Umbilical cord (tissue), 2 donors: Measurements from ENCODE around the gene ASCC3. TPM values are rescaled to one million over a fixed set of nuclear protein-coding genes. Genes with fewer than 3 reads are reported as not detected.
"Not testable (repeated sequence)": the region's sequence is repeated elsewhere in the genome, so short reads cannot be mapped to it uniquely, and the experiment has no call there.

Source experiments
- DNase-seq: peaks from one replicate; pipeline ENCODE4 v3.0.0-alpha.2; 2015; ENCODE audit warnings: low spot score
- total RNA-seq: library from RNA; depleted of rRNA; stranded (reverse); fragments of >200 nt; gene quantifications from one replicate; pipeline ENCODE4 v1.2.3, GENCODE V29; 2014; ENCODE audit warnings: low replicate concordance; ENCODE audit not compliant: insufficient read depth

The ASCC3 gene
- total RNA-seq, 1 donor from 2014 or later = 82.3 TPM

DNA sequence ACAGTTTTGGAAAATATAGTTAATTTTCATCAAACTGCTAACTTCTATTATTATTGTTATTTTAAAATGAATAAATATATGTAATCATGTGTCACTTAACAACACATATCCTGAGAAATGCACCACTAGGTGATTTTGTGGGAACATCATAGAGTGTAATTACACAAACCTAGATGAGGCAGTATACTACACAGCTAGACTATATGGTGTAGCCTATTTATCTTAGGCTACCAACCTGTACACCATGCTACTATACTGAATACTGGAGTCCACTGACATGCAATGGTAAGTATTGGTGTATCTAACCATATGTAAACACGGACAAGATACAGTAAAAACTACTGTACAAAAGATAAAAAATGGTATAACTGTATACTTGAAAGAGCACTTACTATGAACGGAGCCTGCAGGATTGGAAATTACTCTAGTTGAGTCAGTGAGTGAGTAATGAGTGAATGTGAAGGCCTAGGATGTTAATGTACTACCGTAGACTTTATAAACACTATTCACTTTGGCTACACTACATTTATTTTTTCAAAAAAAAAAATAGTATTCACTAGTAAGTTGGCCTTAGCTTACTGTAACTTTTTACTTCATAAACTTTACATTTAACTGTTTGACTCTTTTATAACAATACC, 72.4 kb downstream of the ASCC3 start:
- DNase-seq = no peak

DNA sequence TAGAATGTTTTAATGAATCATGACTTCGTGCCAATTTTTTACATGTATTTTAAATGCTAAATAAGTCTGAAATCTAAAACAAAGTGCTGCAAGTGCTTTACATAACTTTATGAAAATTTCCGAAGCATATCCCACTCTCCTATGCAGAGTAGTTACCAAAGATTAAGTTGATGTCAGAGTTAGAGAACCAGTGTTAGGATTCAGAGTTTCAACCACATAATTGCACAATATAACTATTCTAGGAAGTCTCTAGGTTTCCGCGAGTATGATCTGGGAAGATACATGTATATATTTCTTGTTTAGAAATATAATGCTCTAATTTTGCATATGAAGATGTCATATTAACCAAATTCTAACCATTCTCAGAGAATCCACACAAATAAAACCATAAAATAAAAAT, 74.8 kb downstream of the ASCC3 start:
- DNase-seq = no peak

DNA sequence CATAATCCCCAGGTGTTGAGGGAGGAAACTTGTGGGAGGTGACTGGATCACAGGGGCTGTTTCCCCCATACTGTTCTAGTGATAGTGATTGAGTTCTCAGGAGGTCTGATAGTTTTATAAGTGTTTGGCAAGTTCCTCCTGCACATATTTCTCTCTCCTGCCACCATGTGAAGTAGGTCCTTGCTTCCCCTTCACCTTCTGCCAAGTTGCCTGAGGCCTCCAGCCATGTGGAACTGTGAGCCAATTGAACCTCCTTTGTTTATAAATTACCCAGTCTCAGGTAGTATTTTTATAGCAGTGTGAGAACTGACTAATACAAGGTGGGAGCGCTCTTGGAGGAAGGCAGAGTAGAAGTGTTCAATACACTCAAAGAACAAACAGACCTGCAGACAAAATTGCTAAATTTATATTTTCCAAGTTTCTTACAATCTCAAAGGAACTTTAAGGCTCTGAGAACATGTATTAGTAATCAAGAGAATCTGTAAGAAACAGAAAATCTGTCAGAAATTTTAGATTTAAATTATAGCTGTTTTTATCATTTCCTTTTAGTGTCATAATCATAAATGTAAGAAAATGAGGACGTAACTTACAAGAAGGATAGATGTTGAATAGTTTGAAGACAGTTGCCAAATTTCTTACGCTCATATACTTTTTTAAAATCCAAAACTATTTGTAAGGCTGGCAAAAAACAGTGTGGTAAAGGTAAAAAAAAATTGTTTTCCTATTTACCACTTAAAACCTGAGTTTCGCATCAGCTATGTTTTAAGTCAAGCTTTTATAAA, 77.7 kb downstream of the ASCC3 start:
- DNase-seq = no peak

DNA sequence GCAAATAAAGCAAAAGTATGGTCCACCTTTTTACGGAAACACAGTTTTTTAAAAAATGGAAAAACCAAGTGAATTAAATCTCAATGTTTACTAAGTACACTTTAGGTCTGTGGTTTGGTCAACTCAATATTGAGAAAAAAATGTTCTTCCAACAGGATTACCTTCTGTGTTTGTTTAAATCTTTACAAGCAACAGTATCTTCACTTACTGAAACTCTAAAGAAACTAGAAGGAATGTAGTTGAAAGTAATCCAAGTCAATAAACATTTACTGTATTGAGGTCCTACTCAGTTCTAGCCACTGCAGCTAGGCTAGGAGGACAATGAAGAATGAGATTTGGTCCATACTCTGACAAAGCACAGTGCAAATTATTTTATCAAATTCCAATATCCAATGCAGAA, 80.1 kb downstream of the ASCC3 start:
- DNase-seq = no peak

DNA sequence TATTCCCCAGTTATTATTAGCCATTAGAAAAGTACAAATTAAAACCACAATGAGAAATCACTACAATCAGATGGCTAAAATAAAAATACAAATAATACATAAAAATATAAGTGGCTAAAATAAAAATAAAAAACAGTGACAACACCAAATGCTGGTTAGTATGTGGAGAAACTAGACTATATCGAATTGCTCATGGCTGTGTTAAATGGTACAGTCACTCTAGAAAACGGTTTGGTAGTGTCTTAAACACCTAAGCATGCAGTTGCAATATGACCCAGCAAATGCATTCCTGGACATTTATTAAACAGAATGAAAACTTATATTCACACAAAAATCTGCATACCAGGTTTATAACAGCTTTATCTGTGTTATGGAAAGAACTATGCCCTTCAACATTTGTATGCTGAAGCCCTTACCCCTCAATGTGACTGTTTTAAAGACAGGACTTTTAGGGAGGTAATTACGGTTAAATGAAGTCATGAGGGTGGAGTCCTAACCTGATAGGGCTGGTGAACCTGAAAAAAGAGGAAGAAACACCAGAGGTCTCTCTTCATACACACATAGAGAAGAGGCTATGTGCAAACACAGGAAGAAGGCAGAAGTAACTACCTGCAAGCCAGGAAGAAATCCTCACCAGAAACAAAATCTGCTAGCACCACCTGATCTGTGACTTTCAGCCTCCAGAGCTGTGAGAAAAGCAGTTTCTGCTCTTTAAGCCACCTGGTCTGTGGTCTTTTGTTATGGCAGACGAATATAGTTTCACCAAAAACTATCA, 84.9 kb downstream of the ASCC3 start:
- DNase-seq = no peak

DNA sequence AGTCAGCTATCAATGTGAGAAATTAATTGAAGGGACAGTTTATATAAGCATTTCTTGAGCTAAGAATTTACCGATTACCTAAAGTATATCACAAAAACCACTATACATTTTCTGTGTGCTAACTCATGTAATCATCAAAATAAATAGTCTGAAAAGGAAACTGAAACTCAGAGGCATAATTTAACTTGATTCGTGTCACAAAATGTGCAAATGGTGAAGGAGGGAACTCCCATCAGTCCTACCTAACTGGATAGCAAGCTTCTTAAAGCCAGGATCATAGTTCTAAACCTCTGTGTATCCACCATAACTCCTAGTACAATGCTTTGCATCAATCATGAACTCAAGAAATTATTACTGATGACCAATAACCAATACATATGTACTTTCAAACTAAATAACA, 91.0 kb downstream of the ASCC3 start:
- DNase-seq = no peak

DNA sequence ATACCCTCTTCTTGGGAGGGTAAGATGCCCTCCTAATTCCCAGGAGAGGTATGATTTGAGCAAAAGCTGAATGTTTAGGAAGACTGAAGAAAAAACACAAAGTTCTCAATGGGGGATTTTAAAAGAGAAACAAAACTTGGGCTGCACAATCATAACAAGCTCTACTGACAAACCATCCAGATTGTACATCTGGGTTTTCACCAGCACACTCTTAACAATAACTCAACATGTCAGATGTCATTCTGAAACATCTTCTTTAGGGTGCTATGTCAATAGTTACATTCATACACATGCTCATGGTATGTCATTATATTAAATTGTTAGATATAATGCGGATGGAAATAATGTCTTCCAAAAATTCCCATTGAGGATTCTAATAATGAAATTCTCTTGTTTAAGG, 95.1 kb downstream of the ASCC3 start:
- DNase-seq = no peak

DNA sequence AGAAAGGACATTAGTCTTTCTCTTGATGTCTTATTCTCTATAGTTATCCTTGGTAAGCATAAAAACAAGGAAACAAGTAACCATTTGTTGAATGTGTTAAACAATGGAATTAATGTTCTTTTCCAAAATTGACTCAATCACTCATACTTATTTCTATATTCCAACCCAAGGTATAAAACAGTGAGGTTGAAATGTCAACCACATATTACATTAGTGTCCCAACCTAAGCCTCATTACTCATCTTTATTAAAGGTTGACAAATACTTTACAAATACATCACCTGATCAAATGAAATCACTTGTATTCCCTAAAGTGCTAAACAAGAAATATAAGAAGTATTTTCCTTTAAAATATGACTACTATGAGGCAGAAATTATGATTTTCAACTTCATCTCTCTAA, 100.5 kb downstream of the ASCC3 start:
- DNase-seq = no peak

DNA sequence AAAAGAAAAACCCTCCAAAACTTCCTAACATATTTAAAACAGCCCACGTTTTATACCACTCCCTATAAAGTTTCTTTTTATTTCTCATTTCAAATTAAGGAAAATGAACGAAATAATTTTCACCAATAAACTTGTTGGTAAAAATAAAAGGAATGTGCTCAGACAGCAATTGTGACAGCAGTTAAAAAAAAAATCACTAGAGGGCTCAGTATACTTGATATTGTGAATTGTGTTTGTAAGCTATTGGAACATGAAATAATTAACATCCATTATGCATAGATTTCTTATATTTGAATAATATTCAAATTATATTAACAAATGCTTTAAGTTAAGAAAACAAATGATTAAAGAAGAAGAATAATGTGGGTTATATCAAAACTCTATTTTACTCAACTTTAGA, 105.5 kb downstream of the ASCC3 start:
- DNase-seq = no peak

DNA sequence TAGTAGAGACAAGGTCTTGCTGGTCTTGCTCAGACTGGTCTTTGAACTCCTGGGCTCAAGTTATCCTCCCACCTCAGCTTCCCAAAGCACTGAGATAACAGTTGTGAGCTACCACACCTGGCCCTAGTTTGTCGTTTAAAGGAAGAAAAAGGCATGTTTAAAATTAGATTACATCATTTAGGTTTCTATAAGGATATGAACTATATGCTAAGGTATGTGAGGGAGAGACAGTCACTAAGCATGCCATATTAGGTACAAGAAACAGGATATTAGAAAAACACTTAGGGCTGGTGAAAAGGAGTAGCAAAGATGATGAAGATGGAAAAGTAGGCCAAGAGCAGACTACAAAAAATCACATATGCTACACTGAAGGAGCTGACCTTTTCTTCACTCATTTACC, 106.4 kb downstream of the ASCC3 start:
- no peak for DNase-seq

DNA sequence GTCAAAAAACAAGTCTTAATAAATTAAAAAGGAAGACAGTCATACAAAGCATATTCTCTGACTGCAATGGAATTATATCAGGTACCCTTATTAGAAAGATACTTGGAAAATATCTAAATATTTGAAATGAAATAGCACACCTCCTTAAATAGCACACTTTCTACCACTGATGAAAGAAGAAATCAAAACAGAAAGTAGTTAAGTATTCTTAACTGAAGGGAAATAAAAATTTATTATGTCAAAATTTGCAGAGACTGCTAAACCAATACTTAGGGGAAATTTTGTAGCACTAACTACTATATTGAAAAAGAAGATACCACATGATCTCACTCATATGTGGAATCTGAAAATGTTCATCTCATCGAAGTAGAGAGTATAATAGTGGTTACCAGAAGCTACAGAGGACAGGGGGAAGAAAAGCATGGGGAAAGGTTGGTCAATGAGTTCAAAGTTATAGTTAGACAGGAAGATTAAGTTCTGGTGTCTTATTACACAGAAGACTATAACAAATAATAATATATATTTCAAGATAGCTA, 112.2 kb downstream of the ASCC3 start:
- DNase-seq = no peak

DNA sequence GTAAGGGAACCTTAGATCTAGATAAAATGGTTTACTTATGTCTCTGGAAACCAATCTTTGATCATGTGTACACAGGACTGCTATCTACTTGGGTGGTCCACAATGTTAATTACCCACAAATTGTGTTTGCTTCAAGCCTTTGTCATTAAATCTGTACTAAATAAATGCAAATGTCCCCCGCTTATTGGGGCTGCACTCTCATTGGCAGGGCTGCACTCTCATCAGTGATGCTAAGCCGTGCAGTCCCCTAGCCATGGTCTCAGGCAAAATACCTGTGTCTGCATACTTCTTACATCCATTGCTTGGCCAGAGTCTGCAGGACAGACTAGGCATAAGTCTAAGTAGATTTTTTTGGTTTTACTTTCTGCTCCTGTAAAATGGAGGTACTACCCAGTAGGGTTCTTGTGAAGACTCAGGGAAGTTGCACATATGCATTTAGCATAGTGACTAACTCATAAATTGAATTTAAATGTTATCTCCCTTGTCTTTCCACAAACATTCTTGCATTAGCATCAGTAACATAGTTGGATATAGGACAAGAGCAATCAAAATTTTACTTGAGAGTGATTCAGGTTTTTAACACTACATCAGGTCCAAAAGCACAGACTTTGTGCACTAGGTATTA, 117.4 kb downstream of the ASCC3 start:
- no peak for DNase-seq

DNA sequence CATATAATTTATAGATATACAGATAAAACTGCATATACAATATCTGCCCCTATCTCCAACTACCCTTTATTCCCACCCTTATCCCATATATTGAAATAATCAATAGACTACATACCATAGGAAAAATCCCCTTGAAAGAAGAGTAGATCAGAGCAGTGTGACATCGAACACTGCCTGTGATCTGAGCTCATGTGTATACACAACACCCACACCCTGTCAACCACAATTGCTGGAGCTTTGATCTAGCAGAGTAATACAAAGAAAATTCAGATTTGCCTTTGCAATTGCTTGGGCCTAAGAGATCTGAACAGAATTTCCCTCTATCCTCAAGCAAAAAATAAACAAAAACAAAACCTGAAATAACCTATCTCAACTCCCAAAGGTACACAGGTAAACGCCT, 119.3 kb downstream of the ASCC3 start:
- DNase-seq = no peak

DNA sequence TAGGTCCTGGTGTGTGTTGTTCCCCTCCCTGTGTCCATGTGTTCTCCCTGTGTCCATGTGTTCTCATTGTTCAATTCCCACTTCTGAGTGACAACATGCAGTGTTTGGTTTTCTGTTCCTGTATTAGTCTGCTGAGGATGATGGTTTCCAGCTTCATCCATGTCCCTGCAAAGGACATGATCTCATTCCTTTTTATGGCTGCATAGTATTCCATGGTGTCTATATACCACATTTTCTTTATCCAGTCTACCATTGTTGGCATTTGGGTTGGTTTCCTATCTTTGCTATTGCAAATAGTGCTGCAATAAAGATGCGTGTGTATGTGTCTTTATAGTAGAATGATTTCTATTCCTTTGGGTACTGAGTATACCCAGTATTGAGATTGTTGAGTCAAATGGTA, 122.7 kb downstream of the ASCC3 start:
- DNase-seq = not testable (repeated sequence)

DNA sequence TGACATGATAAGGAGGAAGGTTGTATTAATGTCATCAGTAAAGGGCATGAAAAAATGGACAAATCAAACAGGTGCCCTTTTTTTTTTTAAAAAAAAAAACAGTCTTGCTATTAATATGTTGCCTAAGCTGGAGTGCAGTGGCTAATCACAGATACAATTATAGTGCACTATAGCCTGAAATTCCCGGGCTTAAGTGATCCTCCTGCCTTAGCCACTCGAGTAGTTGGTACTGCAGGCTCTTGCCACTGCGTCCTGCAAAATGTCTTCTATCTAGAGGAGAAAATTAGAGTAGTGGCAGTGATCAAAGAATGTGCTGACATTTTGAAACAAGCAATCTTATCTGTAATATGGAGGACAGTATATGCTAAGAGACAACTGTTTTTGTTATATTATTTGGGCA, 127.7 kb downstream of the ASCC3 start:
- DNase-seq = no peak

DNA sequence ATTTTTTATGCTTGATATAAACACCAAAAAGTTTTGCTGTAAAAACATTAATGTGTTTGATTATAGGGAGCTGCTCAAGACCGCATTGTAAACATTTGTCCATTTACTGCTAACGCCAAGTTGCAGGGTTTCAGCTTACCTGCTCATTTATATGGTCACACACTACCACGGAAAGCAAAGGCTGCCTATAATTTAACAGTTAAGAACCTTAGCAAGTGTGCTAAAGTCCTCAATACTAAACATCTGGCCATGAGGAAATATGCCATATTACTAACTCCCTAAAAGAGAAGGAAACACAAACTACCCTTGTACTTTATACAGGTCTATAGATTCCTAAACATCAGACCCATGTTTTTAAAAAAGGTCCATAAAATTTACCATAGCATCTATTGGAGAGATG, 129.5 kb downstream of the ASCC3 start:
- DNase-seq = no peak

DNA sequence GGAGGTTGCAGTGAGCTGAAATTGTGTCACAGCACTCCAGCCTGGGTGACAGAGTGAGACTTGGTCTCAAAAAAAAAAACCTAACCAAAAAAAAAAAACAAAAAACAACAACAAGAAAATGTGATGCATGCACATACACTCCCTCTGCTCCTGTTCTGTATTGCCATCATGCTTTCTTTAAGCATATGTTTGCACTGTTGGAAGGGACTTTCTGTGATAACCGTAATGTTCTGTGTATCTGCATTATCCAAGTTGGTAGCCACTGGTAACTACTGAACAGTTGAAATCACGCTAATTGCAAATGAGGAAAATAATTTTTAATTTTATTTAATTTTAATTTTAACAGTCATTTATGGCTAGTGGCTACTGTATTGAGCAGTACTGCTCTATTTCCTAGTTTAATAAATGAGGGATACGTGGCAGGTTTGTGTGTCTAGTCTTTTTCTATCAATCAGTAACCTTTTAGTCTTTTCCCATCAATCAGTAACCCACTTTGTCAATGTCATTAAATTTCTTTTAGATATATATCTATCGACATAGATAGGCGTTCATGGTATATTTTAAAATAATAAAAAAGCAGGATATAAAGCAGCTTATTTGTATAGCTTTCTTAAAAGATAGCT, 135.6 kb downstream of the ASCC3 start:
- no peak for DNase-seq

DNA sequence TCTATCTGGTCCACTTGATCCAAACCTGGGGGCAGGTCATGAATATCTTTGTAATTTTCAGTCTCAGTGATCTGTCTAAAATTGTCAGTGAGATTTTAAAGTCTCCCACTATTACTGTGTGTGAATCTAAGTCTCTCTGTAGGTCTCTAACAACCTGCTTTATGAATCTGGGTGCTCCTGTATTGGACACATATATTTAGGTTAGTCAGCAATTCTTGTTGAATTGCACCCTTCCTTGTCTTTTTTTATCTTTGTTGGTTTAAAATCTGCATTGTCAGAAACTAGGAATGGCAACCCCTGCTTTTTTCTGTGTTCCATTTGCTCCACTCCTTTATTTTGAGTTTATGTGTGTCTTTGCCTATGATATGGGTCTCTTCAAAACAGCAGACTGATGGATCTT, 140.7 kb downstream of the ASCC3 start:
- no peak for DNase-seq

DNA sequence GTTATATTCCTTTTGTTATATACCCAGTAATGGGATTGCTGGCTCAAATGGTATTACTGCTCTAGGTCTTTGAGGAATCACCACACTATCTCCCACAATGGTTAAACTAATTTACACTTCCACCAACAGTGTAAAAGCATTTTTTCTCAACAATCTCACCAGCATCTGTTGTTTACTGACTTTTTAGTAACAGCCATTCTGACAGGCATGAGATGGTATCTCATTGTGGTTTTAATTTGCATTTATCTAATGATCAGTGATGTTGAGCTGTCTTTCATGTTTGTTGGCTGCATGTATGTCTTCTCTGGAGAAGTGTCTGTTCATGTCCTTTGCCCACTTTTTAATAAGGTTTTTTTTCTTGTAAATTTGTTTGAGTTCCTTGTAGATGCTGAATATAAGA, 143.4 kb downstream of the ASCC3 start:
- DNase-seq = not testable (repeated sequence)

DNA sequence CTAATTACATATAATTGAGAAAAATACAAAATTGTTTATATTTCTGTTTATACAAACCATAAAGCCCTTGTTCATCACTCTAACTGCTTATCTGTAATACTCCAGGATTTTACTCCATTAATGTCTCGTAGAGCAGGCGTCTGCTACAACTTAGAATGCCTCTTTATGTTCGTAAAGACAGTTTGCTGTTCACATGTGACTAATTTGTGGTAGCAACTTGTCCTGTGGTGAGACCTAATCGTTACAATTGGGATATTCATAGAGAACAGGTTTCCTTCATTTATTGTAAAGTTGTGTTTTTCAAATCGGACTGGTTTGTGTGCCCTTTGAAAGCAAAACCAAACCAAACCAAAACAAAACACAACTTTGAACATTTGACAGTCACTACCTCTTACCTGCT, 149.7 kb downstream of the ASCC3 start:
- no peak for DNase-seq
